Stimulated activated CD8-positive, alpha-beta memory T cell treated with anti-CD3 and anti-CD28 coated beads, Interleukin-2, amount 100 ng/mL, for 1 hour (primary cell): ENCODE measurements around the gene IARS2.
"Not testable (repeated sequence)": the region's sequence is repeated elsewhere in the genome, so short reads cannot be mapped to it uniquely, and the experiment has no call there.

Source experiments
- DNase-seq, 2 donors: peaks; one replicate each; pipeline ENCODE4 v3.0.0-alpha.2; 2020; ENCODE audit warnings: low read depth in 2 of 2

IARS2 gene

GRCh38 chr1:220094016-220094911 is at the start of gene IARS2:
TSS of gene IARS2 (plus strand) at chr1:220094132. CDS start at chr1:220094217, 85 bp downstream.
- DNase-seq = peak; percentile 84 to 90

GRCh38 chr1:220044678-220045355 is 49.1 kb upstream of the IARS2 start:
- DNase-seq = no peak

GRCh38 chr1:220045356-220046051 is 48.4 kb upstream of the IARS2 start:
- no peak for DNase-seq

GRCh38 chr1:220046052-220046930 is 47.6 kb upstream of the IARS2 start, which contains the start of gene EPRS1:
TSS of gene EPRS1 (minus strand) at chr1:220046505. CDS start at chr1:220046388, 117 bp downstream.
- peak; percentile 88 to 89 for DNase-seq

- no peak for DNase-seq
These were observed 37.6 kb upstream of the IARS2 start for GRCh38 chr1:220056374-220056773.

- DNase-seq = no peak
These were observed 33.1 kb upstream of the IARS2 start for GRCh38 chr1:220060876-220061275.

GRCh38 chr1:220062629-220063028 is 31.3 kb upstream of the IARS2 start:
- no peak for DNase-seq

- no peak for DNase-seq
These were observed 26.4 kb upstream of the IARS2 start for GRCh38 chr1:220067269-220068204.

GRCh38 chr1:220076861-220077762 is 16.8 kb upstream of the IARS2 start:
- no peak for DNase-seq

- DNase-seq = no peak
These were observed 16.0 kb upstream of the IARS2 start for GRCh38 chr1:220077887-220078286.

GRCh38 chr1:220084460-220084859 is 9.5 kb upstream of the IARS2 start:
- no peak for DNase-seq

GRCh38 chr1:220086261-220086686 is 7.7 kb upstream of the IARS2 start:
- DNase-seq = not testable (repeated sequence)

- DNase-seq = peak; percentile 95 to 96
These were observed 4.0 kb upstream of the IARS2 start, which contains the start of gene BPNT1 for GRCh38 chr1:220089650-220090556. TSS of gene BPNT1 (minus strand) at chr1:220089788. CDS start at chr1:220079846, 9,942 bp downstream.

GRCh38 chr1:220092694-220093093 is 1.2 kb upstream of the IARS2 start:
- DNase-seq = no peak

- DNase-seq = no peak
These were observed 444 bp upstream of the IARS2 start for GRCh38 chr1:220093361-220094015.

GRCh38 chr1:220099826-220100225 is 5.9 kb downstream of the IARS2 start:
- no peak for DNase-seq

GRCh38 chr1:220110473-220110872 is 16.5 kb downstream of the IARS2 start:
- not testable (repeated sequence) for DNase-seq
